ENCODE data around the gene KLF6. TPM values are rescaled to one million over a fixed set of nuclear protein-coding genes. Genes with fewer than 3 reads are reported as not detected.

The KLF6 gene
- total RNA-seq, 1 experiment from 2014 or later = 282 TPM

- no peak for TF ChIP-seq CTCF (IDR thresholded peaks at IDR 0.05; ENCODE audit: unreplicated experiment)
- Mint-ChIP-seq H3K36me3 (ENCODE audit: insufficient read depth, unreplicated experiment) (no peaks in the 10 kb centered on the region), H3K4me1 (ENCODE audit: insufficient read depth, unreplicated experiment) (peaks cover 38% of the 10 kb centered on the region), H3K27me3 (ENCODE audit: insufficient read depth, unreplicated experiment) (no peaks in the 10 kb centered on the region), H3K9me3 (ENCODE audit: unreplicated experiment) (no peaks in the 10 kb centered on the region), H3K27ac (ENCODE audit: low read depth, unreplicated experiment) (peak overlapping the region; percentile 100), H3K4me3 (ENCODE audit: unreplicated experiment) (no peak overlapping the region)
- intact Hi-C loops (cut with micrococcal nuclease) = no loop called here
- BruUV-seq (replicated peaks) = no TSS peak
- DNase-seq (ENCODE audit: unreplicated experiment) = no peak
- ChIA-PET POLR2A (interaction anchor here (1.7 to 14.1 kb wide), 5 partner anchors 14 to 38 kb away, joined by 4 to 571 read pairs (median 150); partner anchors contain the start of gene KLF6), CTCF (interaction anchor here (0.6 to 1.2 kb wide), 3 partner anchors 35 to 804 kb away, joined by 3 to 6 read pairs (median 3); no protein-coding TSS in a partner anchor)
These were observed 28.3 kb upstream of the KLF6 start for GRCh38 chr10:3813267-3813666.

- BruUV-seq (replicated peaks) = no TSS peak
- DNase-seq (ENCODE audit: unreplicated experiment) = no peak
- Mint-ChIP-seq H3K4me1 (ENCODE audit: insufficient read depth, unreplicated experiment) (peaks cover 43% of the 10 kb centered on the region), H3K27ac (ENCODE audit: low read depth, unreplicated experiment) (peak overlapping the region; percentile 100), H3K27me3 (ENCODE audit: insufficient read depth, unreplicated experiment) (no peaks in the 10 kb centered on the region), H3K4me3 (ENCODE audit: unreplicated experiment) (no peak overlapping the region), H3K36me3 (ENCODE audit: insufficient read depth, unreplicated experiment) (no peaks in the 10 kb centered on the region), H3K9me3 (ENCODE audit: unreplicated experiment) (no peaks in the 10 kb centered on the region)
- ChIA-PET CTCF (interaction anchor here (0.7 to 2.8 kb wide), 4 partner anchors 12 to 532 kb away, joined by 3 to 16 read pairs (median 3); no protein-coding TSS in a partner anchor), POLR2A (interaction anchor here (0.9 to 14.1 kb wide), 17 partner anchors 9 to 866 kb away, joined by 3 to 571 read pairs (median 14); partner anchors contain the start of gene KLF6)
- intact Hi-C loops (cut with micrococcal nuclease) = no loop called here
- no peak for TF ChIP-seq CTCF (IDR thresholded peaks at IDR 0.05; ENCODE audit: unreplicated experiment)
These were observed 27.1 kb upstream of the KLF6 start for GRCh38 chr10:3812141-3812540.

- DNase-seq (ENCODE audit: unreplicated experiment) = peak; percentile 89
- Mint-ChIP-seq H3K4me1 (ENCODE audit: insufficient read depth, unreplicated experiment) (peaks cover 51% of the 10 kb centered on the region), H3K9me3 (ENCODE audit: unreplicated experiment) (no peaks in the 10 kb centered on the region), H3K27ac (ENCODE audit: low read depth, unreplicated experiment) (peak overlapping the region; percentile 100), H3K27me3 (ENCODE audit: insufficient read depth, unreplicated experiment) (no peaks in the 10 kb centered on the region), H3K36me3 (ENCODE audit: insufficient read depth, unreplicated experiment) (no peaks in the 10 kb centered on the region), H3K4me3 (ENCODE audit: unreplicated experiment) (peak overlapping the region; percentile 61)
- BruUV-seq (replicated peaks) = no TSS peak
- intact Hi-C loops (cut with micrococcal nuclease) = loop anchor here (1.0 kb wide), 1 partner anchor 37 kb away; no protein-coding TSS in a partner anchor
- CTCF ChIA-PET = interaction anchor here (1.0 to 2.8 kb wide), 2 partner anchors 15 to 41 kb away, joined by 3 to 16 read pairs; no protein-coding TSS in a partner anchor
- POLR2A ChIA-PET = interaction anchor here (0.6 to 14.1 kb wide), 33 partner anchors 10 to 960 kb away, joined by 3 to 571 read pairs (median 4); partner anchors contain the start of gene KLF6
- TF ChIP-seq CTCF (IDR thresholded peaks at IDR 0.05; ENCODE audit: unreplicated experiment) = no peak
These were observed 26.4 kb upstream of the KLF6 start for GRCh38 chr10:3811291-3811870.

GRCh38 chr10:3808689-3809199, 23.7 kb upstream of the KLF6 start:
- Mint-ChIP-seq H3K36me3 (ENCODE audit: insufficient read depth, unreplicated experiment) (no peaks in the 10 kb centered on the region), H3K4me3 (ENCODE audit: unreplicated experiment) (peak overlapping the region; percentile 5), H3K27ac (ENCODE audit: low read depth, unreplicated experiment) (peak overlapping the region; percentile 100), H3K4me1 (ENCODE audit: insufficient read depth, unreplicated experiment) (peaks cover 59% of the 10 kb centered on the region), H3K9me3 (ENCODE audit: unreplicated experiment) (no peaks in the 10 kb centered on the region), H3K27me3 (ENCODE audit: insufficient read depth, unreplicated experiment) (no peaks in the 10 kb centered on the region)
- CTCF ChIA-PET = interaction anchor here (0.6 kb wide), 1 partner anchor 111 kb away, joined by 3 read pairs; no protein-coding TSS in a partner anchor
- TF ChIP-seq CTCF (IDR thresholded peaks at IDR 0.05; ENCODE audit: unreplicated experiment) = no peak
- POLR2A ChIA-PET = interaction anchor here (1.1 to 14.1 kb wide), 11 partner anchors 10 to 863 kb away, joined by 3 to 571 read pairs (median 15); partner anchors contain the start of gene KLF6
- intact Hi-C loops (cut with micrococcal nuclease) = loop anchor here (5.0 kb wide), 1 partner anchor 169 kb away; no protein-coding TSS in a partner anchor
- no TSS peak for BruUV-seq (replicated peaks)
- DNase-seq (ENCODE audit: unreplicated experiment) = no peak

Measured in MCF 10A (cell line).